Epithelial cell of esophagus (primary cell): ENCODE measurements around the gene BRCC3.

Experiments
- DNase-seq: peaks from one replicate; pipeline ENCODE4 v3.0.0; 2010; ENCODE audit warnings: low read depth
- H3K4me3 ChIP-seq: 2 replicates; pipeline ENCODE4 v1.5.1; 2011; ENCODE audit warnings: mild to moderate bottlenecking, low read length, control low read depth
- CTCF ChIP-seq: IDR thresholded peaks from 2 replicates; pipeline ENCODE4 v1.5.1; 2011; ENCODE audit warnings: low read depth, mild to moderate bottlenecking, low read length, control low read depth, inconsistent platforms; ENCODE audit not compliant: insufficient read depth; ENCODE audit errors: missing control alignments

Gene BRCC3

GRCh38 chrX:155086202-155086840 lies 15.0 kb downstream of the BRCC3 start:
- H3K4me3 ChIP-seq: no peak overlapping the region
- peak; percentile 21 for DNase-seq
- TF ChIP-seq CTCF: peak; percentile 50

- no peak overlapping the region for H3K4me3 ChIP-seq
- DNase-seq: no peak
- TF ChIP-seq CTCF: no peak
Observed at GRCh38 chrX:155086961-155087735, 15.8 kb downstream of the BRCC3 start.

- no peak overlapping the region for H3K4me3 ChIP-seq
- DNase-seq: peak; percentile 48
- TF ChIP-seq CTCF: peak; percentile 60
Observed at GRCh38 chrX:155094468-155095061, 23.3 kb downstream of the BRCC3 start.

- H3K4me3 ChIP-seq: no peak overlapping the region
- no peak for DNase-seq
- TF ChIP-seq CTCF: no peak
Observed at GRCh38 chrX:155105919-155106318, 34.6 kb downstream of the BRCC3 start.

GRCh38 chrX:155108427-155108826 lies 37.1 kb downstream of the BRCC3 start:
- no peak for TF ChIP-seq CTCF
- H3K4me3 ChIP-seq: no peak overlapping the region
- no peak for DNase-seq

GRCh38 chrX:155112171-155112570 lies 40.9 kb downstream of the BRCC3 start:
- no peak overlapping the region for H3K4me3 ChIP-seq
- peak; percentile 83 for DNase-seq
- no peak for TF ChIP-seq CTCF

GRCh38 chrX:155113097-155113496 lies 41.8 kb downstream of the BRCC3 start:
- DNase-seq: no peak
- no peak for TF ChIP-seq CTCF
- H3K4me3 ChIP-seq: no peak overlapping the region
